Endothelial cell of umbilical vein (primary cell): ENCODE results near the gene HOXB6. TPM values are rescaled to one million over a fixed set of nuclear protein-coding genes. Genes with fewer than 3 reads are reported as not detected.

ENCODE experiments used
- BruUV-seq: library from RNA; stranded (reverse); fragments of 400-500 nt; replicated peaks from 2 replicates; lab custom pipeline; 2021; lab: Mats Ljungman, UMichigan
- CTCF ChIA-PET: fragments of 300-600, 350-600 bp; sonication (Branson Sonifier 250); formaldehyde crosslinking; loops from one replicate; lab custom pipeline; 2021; ENCODE audit warnings: antibody characterized with exemption, inconsistent platforms; lab: Charles Lee
- POLR2A ChIA-PET: fragments of 300-600, 350-600 bp; sonication (Branson Sonifier 250); formaldehyde crosslinking; loops from one replicate; lab custom pipeline; 2021; ENCODE audit warnings: antibody characterized with exemption, inconsistent platforms; lab: Charles Lee
- DNase-seq: peaks from one replicate; pipeline ENCODE4 v3.0.0-alpha.2; 2011; ENCODE audit warnings: low read depth, low spot score
- FAIRE-seq: peaks from 2 replicates; lab custom pipeline; 2011; peaks lifted over from hg19 to GRCh38; lab: Jason Lieb, UNC
- H2AFZ ChIP-seq: 2 replicates; pipeline ENCODE4 v1.6.0; 2012; ENCODE audit warnings: low read depth, low read length, control low read depth, inconsistent platforms
- H3K27ac ChIP-seq: 2 replicates; pipeline ENCODE4 v1.5.1; 2011; ENCODE audit warnings: low read depth, mild to moderate bottlenecking, control low read depth, low read length, moderate library complexity; ENCODE audit not compliant: insufficient read depth
- H3K27me3 ChIP-seq, 2 experiments: 2 replicates each; pipeline versions ENCODE4 v1.6.0 to v1.6.1; 2011; ENCODE audit warnings: low read length in 2 of 2, mixed read lengths in 1 of 2; ENCODE audit not compliant: control insufficient read depth in 2 of 2, insufficient read depth in 2 of 2
- H3K36me3 ChIP-seq, 2 experiments: 2 replicates in 1 of 2; 3 replicates in 1 of 2; pipeline ENCODE4 v1.5.1; 2011; ENCODE audit warnings: low read length in 2 of 2, mild to moderate bottlenecking in 1 of 2, moderate library complexity in 1 of 2; ENCODE audit not compliant: control insufficient read depth in 2 of 2, insufficient read depth in 2 of 2; ENCODE audit errors: extremely low read depth in 1 of 2
- H3K4me1 ChIP-seq: 3 replicates; pipeline ENCODE4 v1.5.1; 2011; ENCODE audit warnings: mild to moderate bottlenecking, low read length; ENCODE audit not compliant: control insufficient read depth, insufficient read depth; ENCODE audit errors: extremely low read depth
- H3K4me2 ChIP-seq: 2 replicates; pipeline ENCODE4 v1.6.1; 2011; ENCODE audit warnings: low read length, control low read depth, mixed read lengths; ENCODE audit not compliant: insufficient read depth
- H3K4me3 ChIP-seq, 3 experiments: fragments of 200-600 bp in 1 of 3; sonication (generic), shearing (Covaris generic) in 1 of 3; replicated peaks in 1 of 3; 2 replicates each; pipeline ENCODE4 v1.5.1; 2011 to 2016; ENCODE audit warnings: control low read depth in 3 of 3, low read length in 3 of 3, mild to moderate bottlenecking in 2 of 3, inconsistent platforms in 1 of 3, low read depth in 1 of 3, moderate library complexity in 1 of 3; ENCODE audit not compliant: insufficient read depth in 1 of 3
- H3K79me2 ChIP-seq: 2 replicates; pipeline ENCODE4 v1.6.0; 2012; ENCODE audit warnings: low read length, inconsistent platforms; ENCODE audit not compliant: control insufficient read depth, insufficient read depth
- H3K9ac ChIP-seq: replicated peaks from 2 replicates; pipeline ENCODE3; 2011; ENCODE audit warnings: low read length, control low read depth; ENCODE audit not compliant: insufficient read depth; ENCODE audit errors: extremely low read depth
- H3K9me1 ChIP-seq: replicated peaks from 3 replicates; pipeline ENCODE4 v1.6.0; 2011; ENCODE audit warnings: mild to moderate bottlenecking, low read length; ENCODE audit not compliant: control insufficient read depth, insufficient read depth; ENCODE audit errors: extremely low read depth
- H3K9me3 ChIP-seq: replicated peaks from 2 replicates; pipeline ENCODE4 v1.5.1; 2012; ENCODE audit warnings: low read length, inconsistent platforms; ENCODE audit not compliant: control insufficient read depth, insufficient read depth
- H4K20me1 ChIP-seq: replicated peaks from 2 replicates; pipeline ENCODE3; 2011; ENCODE audit warnings: mild to moderate bottlenecking, low read length; ENCODE audit not compliant: control insufficient read depth, insufficient read depth; ENCODE audit errors: extremely low read depth
- EZH2 ChIP-seq: IDR thresholded peaks from 2 replicates; pipeline ENCODE4 v1.6.1; 2012; ENCODE audit warnings: borderline replicate concordance, low read depth, mild to moderate bottlenecking, moderate library complexity, low read length, inconsistent platforms; ENCODE audit not compliant: severe bottlenecking
- FOS ChIP-seq: IDR thresholded peaks from 2 replicates; pipeline ENCODE4 v1.6.1; 2011; ENCODE audit warnings: mild to moderate bottlenecking, low read length, moderate library complexity, borderline replicate concordance; ENCODE audit not compliant: insufficient read depth
- GATA2 ChIP-seq: IDR thresholded peaks from 2 replicates; pipeline ENCODE4 v1.7.0; 2011; ENCODE audit warnings: low read depth, mild to moderate bottlenecking, moderate library complexity, mixed read lengths, low read length; ENCODE audit not compliant: insufficient read length, insufficient read depth
- JUN ChIP-seq: IDR thresholded peaks from 2 replicates; pipeline ENCODE4 v1.6.1; 2011; ENCODE audit warnings: borderline replicate concordance, low read depth; ENCODE audit not compliant: insufficient read length, insufficient read depth
- MYC ChIP-seq: IDR thresholded peaks from one replicate; pipeline ENCODE4 v1.6.1; 2011; ENCODE audit warnings: mild to moderate bottlenecking, low read depth, low read length
- POLR2A ChIP-seq: IDR thresholded peaks from 2 replicates; pipeline ENCODE4 v1.6.1; 2012; ENCODE audit warnings: low read depth, mild to moderate bottlenecking, control low read depth, low read length
- POLR2AphosphoS5 ChIP-seq: IDR thresholded peaks from 2 replicates; pipeline ENCODE4 v1.6.1; 2012; ENCODE audit warnings: low read depth, mild to moderate bottlenecking, control low read depth, low read length, moderate library complexity; ENCODE audit not compliant: insufficient read depth
- dilution Hi-C: fragments of 300-500 bp; cut with MboI; formaldehyde crosslinking; loops from one replicate; pipeline ENCODE4 v1.15.0; 2019; ENCODE audit warnings: low sequenced_read_pairs; ENCODE audit not compliant: extremely low pct_ligation_motif_present
- intact Hi-C: fragments of 100-400 bp; cut with micrococcal nuclease; formaldehyde crosslinking; loops from one replicate; pipeline ENCODE4 v1.10.0; 2022
- polyA plus RNA-seq, 4 experiments: library from polyadenylated mRNA; depleted of rRNA in 3 of 4; stranded (reverse) in 3 of 4; unstranded in 1 of 4; fragments of >200 nt; gene quantifications; 2 replicates each; pipeline versions ENCODE4 v1.2.1 to v1.2.3, GENCODE V29; 2011 to 2012; ENCODE audit warnings: missing spikeins in 1 of 4
- total RNA-seq: library from RNA; stranded (reverse); gene quantifications from 2 replicates; pipeline ENCODE4 v1.2.3, GENCODE V29; 2021
- TF ChIP-seq, protein P1 (sequence below), 2 donors: IDR thresholded peaks; 1 replicate in 1 of 2; 2 replicates in 1 of 2; pipeline ENCODE4 v1.5.1; 2011; ENCODE audit warnings: low read length in 2 of 2, mild to moderate bottlenecking in 2 of 2, moderate library complexity in 2 of 2, control low read depth in 1 of 2, inconsistent platforms in 1 of 2, low read depth in 1 of 2; ENCODE audit not compliant: insufficient read depth in 1 of 2; ENCODE audit errors: extremely low read depth in 1 of 2
- TF ChIP-seq, protein P2 (sequence below): IDR thresholded peaks from 2 replicates; pipeline ENCODE4 v1.6.1; 2011; ENCODE audit not compliant: insufficient read depth, insufficient read length

HOXB6 gene
- total and polyA plus RNA-seq, 2 donors (not counting 3 experiments of a cell fraction or from before 2014, with no cell fraction given) = 8.8 to 24.0 TPM

DNA sequence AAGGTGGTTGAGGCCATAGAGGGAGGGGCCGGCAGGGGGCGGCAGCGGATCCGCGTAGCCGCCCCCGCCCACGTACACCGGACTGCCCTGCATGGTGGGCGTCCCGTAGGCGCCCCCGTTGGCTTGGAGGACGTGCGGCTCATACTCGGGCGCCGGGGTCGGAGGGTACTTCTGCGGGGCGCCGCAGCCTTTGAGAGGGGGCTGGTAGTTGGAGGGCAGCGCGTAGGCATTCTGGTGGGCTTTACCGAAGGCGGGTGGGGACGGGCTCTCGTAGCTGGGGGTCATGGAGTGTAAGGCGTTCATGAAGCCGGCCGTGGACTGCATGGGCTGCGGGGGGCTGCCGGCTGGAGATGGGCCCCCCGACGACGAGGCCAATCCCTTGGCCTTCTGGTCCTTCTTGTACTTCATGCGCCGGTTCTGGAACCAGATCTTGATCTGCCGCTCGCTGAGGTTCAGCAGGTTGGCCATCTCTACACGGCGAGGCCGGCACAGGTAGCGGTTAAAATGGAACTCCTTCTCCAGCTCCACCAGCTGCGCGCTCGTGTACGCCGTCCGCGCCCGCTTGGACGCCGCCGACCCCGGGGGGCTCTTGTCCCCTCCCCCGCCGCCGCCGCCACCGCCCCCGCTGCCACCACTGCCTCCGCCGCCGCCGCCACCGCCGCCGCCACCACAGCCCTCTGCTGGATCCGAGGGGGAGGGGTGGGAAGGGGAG is 54.1 kb downstream of the HOXB6 start:
- DNase-seq (no peak), FAIRE-seq (no peak)
- H4K20me1 ChIP-seq = no peaks in the 10 kb centered on the region
- no peaks in the 10 kb centered on the region for H3K9me1 ChIP-seq
- dilution Hi-C loops (no loop called here), intact Hi-C loops (no loop called here)
- H3K79me2 ChIP-seq = peaks cover 45% of the 10 kb centered on the region
- H3K27ac ChIP-seq = no peak overlapping the region
- H3K27me3 ChIP-seq = no peaks in the 10 kb centered on the region
- ChIA-PET CTCF (no interaction called here), POLR2A (no interaction called here)
- no peak overlapping the region for H3K4me3 ChIP-seq
- no peak overlapping the region for H3K9ac ChIP-seq
- H3K4me2 ChIP-seq = no peak overlapping the region
- peaks cover 10 to 14% of the 10 kb centered on the region in 2 experiments for H3K36me3 ChIP-seq
- no peak overlapping the region for H2AFZ ChIP-seq
- no TSS peak for BruUV-seq
- TF ChIP-seq POLR2AphosphoS5 = no peak
- no peak for TF ChIP-seq JUN
- TF ChIP-seq, protein P1, sequence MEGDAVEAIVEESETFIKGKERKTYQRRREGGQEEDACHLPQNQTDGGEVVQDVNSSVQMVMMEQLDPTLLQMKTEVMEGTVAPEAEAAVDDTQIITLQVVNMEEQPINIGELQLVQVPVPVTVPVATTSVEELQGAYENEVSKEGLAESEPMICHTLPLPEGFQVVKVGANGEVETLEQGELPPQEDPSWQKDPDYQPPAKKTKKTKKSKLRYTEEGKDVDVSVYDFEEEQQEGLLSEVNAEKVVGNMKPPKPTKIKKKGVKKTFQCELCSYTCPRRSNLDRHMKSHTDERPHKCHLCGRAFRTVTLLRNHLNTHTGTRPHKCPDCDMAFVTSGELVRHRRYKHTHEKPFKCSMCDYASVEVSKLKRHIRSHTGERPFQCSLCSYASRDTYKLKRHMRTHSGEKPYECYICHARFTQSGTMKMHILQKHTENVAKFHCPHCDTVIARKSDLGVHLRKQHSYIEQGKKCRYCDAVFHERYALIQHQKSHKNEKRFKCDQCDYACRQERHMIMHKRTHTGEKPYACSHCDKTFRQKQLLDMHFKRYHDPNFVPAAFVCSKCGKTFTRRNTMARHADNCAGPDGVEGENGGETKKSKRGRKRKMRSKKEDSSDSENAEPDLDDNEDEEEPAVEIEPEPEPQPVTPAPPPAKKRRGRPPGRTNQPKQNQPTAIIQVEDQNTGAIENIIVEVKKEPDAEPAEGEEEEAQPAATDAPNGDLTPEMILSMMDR (IDR thresholded peaks at IDR 0.05; ENCODE audit: extremely low read depth in 1 of 2, insufficient read depth in 1 of 2, low read depth in 1 of 2, low read length in 2 of 2) = peak; percentile 7 to 20
- peaks cover 37% of the 10 kb centered on the region for H3K4me1 ChIP-seq
- no peaks in the 10 kb centered on the region for H3K9me3 ChIP-seq

DNA sequence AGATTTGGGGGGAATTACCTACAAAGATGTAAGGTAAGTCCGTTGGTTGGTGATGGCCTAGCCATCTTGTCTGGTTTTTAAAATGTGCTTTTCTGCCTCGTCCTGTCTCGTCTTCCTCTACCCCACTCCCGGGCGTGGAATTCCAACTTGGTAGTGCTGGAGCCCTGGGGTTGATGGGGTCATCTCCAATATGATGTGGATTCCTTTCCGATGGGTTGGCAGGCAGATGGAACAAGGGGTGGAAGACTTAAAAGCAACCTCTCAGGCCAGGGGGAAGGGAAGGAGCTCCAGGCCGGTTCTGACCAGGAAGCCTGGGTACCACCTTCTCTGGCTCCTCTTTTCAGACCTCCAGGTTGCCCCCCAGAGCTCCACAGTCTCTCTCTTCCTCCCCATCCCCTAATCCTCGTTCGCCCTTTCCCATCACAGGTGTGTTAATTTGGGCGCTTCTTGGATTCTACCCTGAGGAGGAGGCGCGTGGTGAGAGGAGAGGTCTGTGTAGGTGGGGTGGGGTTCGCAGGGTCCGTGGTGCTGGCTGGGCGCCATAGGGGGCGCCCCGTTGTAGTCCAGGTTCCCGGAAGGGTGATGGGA is 54.8 kb downstream of the HOXB6 start:
- Histone ChIP-seq H3K4me3 (no peak overlapping the region), H3K36me3 (peaks cover 10 to 14% of the 10 kb centered on the region in 2 experiments), H3K4me2 (no peak overlapping the region), H3K27me3 (no peaks in the 10 kb centered on the region), H3K27ac (no peak overlapping the region), H3K9me3 (no peaks in the 10 kb centered on the region), H4K20me1 (no peaks in the 10 kb centered on the region), H3K4me1 (peaks cover 43% of the 10 kb centered on the region), H2AFZ (no peak overlapping the region), H3K9ac (no peak overlapping the region), H3K79me2 (peaks cover 50% of the 10 kb centered on the region), H3K9me1 (no peaks in the 10 kb centered on the region)
- TSS peak; percentile 12 for BruUV-seq
- DNase-seq (no peak), FAIRE-seq (no peak)
- dilution Hi-C loops (no loop called here), intact Hi-C loops (loop anchor here (2.0 kb wide), 1 partner anchor 13 kb away; no protein-coding TSS in a partner anchor)
- TF ChIP-seq, protein P2, sequence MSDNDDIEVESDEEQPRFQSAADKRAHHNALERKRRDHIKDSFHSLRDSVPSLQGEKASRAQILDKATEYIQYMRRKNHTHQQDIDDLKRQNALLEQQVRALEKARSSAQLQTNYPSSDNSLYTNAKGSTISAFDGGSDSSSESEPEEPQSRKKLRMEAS = no peak
- TF ChIP-seq MYC (no peak), EZH2 (no peak), POLR2A (no peak), POLR2AphosphoS5 (no peak), GATA2 (no peak), JUN (no peak), FOS (no peak)
- TF ChIP-seq, protein P1 (IDR thresholded peaks at IDR 0.05; ENCODE audit: extremely low read depth in 1 of 2, insufficient read depth in 1 of 2, low read depth in 1 of 2, low read length in 2 of 2) = no peak
- ChIA-PET POLR2A (no interaction called here), CTCF (interaction anchor here (3.8 kb wide), 1 partner anchor 19 kb away, joined by 28 read pairs; no protein-coding TSS in a partner anchor)
